Stimulated activated CD8-positive, alpha-beta memory T cell treated with anti-CD3 and anti-CD28 coated beads, Interleukin-4, amount 100 ng/mL, for 4 hours (primary cell): ENCODE data around the gene STRBP.

Experiments used
- DNase-seq, 2 donors: peaks; one replicate each; pipeline ENCODE4 v3.0.0-alpha.2; 2020; ENCODE audit warnings: low read depth in 2 of 2, low spot score in 1 of 2

STRBP gene

DNA sequence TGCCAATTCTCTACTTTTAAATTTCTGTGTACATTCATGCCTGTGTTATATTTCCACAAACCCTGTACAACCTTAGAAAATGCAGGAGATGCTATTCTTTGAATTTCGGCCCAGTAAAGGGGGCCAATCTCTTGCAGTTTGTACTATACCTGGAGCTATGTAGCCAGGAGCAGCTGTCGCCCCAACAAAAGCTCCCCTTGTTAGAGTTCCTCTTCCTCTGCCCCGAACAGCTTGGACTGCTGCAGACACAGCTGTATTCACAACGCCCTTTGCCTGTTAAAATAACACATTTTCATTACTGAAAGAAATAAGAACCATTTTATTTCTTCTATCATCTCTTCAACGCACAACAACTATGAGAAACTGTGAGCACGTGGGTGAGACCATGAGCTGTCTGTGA, 135.7 kb downstream of the STRBP start:
- DNase-seq = no peak

DNA sequence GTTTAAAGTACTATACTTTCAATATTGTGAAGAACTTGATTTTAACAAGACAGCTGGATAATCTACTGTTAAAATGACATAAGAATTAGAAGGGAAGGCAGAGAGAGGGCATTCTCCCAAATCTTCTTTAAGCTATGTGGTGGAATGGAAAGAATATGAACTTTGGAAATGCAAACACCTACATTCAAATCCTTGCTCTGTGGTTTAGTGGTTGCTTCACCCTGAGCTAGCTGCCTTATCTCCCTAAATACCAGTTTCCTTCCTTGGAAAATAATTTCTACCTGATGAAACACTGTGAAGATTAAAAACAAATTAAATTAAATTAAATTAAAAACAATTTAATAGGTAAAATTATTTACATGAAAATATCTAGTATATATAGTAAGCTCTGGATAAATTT, 136.4 kb downstream of the STRBP start:
- DNase-seq = no peak

DNA sequence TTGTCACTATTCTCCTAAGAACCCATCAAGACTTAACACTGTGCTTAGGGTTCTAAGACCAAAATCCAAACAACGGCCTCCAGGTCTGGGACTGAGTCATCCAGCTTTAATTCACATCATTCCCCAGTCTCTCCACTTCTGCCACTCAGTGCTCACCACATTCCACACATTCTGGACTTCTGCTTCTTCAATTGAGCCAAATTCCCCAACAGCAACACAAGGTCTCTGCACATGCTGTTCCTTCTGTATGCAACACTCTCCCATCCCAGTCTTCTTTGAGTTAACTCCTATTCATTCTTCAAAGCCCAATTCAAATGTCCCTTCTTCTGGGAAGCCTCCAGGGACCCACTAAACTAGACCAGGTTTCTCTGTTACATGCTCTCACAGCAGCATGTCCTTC, 137.1 kb downstream of the STRBP start:
- no peak for DNase-seq

DNA sequence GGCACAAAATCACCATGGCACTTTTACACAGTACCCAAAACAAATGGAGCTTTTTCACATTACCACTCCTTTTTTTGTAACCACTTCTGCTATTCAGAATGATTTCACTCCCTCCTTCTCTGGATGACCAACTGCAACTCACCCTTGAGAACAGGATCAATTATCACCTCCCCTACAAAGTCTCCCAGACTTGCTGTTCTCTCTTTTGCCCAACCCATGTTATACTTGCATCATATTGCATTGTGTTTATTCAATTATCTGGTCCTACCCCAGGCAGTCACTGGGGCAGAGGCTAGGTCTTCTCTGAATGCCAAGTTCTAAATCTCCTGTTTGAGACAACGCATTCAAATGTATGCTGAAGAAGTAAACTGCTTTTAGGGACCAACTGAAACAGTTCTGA, 139.0 kb downstream of the STRBP start:
- no peak for DNase-seq

DNA sequence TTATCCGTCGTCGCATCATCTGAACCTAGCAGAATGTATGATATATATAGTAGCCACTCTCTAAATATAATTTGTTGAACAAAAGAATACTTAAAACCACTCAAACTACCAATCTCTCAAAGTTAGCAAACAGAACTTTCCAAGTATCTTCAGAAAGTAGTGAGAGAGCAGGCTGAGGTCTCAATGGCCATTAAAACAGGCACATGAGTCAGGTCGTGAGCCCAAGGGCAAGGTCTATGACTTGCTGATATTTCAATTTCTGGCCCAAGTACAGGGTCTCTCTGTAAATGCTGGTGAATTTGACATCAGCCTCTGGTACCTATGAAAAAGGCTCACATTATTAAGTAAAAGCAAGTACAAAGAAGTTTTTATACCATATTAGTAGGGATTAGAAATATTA, 139.8 kb downstream of the STRBP start:
- no peak for DNase-seq

DNA sequence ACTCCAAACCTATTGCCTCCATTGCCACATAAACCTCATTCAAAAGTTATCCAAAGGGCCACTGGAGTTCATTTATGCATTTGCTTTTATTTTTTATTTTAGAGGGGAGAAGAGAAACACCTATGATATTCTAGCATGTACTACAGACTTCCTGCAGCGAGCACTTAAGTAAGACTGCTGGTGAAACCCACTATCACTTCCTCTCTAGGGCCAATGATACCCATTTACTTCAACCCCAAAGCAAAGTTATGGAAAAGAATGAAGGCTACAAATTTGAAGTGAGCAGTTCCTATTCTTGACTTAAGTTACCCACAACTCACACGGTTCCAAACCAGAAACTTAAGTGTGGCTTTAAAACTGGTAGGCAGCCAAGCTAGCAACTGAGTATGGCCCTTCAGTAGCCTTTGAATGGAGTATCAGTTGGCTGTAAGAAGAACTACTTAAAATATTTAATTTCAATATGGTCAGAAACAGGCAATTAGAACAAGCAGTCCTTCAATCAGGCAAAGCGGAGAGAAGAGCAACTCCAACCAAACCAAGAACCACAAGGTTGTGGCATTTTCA, 140.8 kb downstream of the STRBP start:
- DNase-seq = no peak

DNA sequence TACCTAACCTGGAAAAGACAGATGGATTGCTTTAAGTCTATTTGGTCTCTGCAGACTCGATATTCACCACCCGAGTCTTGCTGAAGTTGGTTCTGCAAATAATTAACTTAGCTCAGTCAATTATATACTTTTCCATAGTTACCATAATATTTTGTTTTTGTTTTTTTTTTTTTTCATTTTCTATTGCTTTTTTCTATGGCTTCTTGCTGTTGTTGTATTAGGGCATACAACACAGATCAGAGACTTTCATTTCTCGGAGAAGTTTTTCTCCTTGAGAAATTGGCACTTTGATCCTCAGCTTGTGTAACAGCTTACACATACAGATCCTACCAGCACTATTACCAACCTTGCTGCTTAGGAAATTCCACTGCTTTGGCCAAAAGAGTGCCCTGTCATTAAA, 146.9 kb downstream of the STRBP start:
- no peak for DNase-seq

DNA sequence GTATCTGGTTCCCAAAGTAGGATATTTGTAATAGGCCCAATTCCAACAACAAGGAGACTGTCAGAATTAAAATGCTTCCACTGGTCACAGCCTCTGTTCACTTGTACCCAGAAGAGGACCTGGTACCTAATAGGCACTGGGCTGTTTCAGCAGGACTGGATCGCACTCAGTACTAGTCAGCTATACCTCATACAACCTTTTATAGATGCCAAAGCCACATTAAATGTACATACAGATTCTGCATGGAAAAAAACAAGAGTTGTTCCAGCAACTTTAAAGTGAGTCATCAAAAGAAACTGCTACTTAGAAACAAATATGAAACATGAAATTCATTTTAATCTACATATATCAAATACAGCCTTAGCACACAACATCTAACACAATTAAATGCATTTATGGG, 147.4 kb downstream of the STRBP start:
- DNase-seq = no peak

DNA sequence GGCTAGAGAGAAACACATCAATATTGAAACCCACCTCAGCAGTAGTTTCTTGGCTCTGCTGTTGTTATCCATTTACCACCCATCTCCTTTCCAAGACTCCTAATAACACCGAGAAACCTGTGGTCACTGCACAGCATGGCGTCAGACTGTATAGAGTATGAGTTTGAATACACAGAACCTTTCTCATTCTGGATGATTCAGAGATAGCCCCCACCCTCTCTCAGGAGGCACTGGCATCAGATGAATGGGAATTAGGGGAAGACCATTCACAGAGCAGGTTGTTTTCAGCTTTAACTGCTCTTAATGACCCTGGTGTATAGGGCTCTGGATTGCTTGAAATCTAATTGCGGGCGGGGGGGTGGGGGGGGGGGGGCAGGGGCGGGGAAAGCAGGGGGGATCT, 148.3 kb downstream of the STRBP start:
- DNase-seq = no peak

DNA sequence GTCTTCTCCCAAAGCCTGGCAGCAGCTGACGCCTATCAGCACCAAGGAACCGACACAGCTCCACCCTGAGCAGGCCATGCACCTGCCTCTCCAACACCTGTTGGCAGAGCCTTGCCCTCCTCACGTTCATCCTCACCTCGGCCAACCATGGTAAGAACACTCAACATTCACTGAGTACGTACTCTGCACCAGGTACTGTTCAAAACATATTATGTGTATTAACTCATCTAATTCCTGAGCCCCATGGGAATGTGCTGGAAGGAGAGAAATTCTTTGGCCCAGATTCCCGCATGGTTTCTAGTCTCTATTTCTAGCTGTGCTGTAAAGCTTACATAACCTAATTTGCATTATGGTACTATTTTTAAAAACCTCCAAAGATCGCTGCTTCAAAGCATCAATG, 148.8 kb downstream of the STRBP start:
- DNase-seq = no peak

DNA sequence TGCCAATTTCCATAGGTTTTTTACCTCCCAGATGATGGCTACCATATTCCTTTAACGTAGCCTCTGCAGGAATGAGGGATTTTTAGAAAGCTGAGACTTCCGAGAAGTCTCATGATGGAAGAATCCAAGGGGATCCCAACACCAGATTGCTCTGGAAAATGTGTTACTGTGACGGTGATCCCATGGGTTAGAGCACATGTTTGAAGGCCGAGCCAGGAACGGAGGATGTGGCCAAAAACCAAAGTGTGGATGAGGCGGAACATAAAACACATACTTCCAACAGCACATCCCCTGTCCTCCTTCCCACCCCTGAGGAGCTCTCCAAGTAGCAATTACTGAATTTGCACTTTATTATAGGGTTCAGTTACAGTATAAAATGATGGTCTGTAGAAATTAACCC, 152.3 kb downstream of the STRBP start:
- DNase-seq = no peak

DNA sequence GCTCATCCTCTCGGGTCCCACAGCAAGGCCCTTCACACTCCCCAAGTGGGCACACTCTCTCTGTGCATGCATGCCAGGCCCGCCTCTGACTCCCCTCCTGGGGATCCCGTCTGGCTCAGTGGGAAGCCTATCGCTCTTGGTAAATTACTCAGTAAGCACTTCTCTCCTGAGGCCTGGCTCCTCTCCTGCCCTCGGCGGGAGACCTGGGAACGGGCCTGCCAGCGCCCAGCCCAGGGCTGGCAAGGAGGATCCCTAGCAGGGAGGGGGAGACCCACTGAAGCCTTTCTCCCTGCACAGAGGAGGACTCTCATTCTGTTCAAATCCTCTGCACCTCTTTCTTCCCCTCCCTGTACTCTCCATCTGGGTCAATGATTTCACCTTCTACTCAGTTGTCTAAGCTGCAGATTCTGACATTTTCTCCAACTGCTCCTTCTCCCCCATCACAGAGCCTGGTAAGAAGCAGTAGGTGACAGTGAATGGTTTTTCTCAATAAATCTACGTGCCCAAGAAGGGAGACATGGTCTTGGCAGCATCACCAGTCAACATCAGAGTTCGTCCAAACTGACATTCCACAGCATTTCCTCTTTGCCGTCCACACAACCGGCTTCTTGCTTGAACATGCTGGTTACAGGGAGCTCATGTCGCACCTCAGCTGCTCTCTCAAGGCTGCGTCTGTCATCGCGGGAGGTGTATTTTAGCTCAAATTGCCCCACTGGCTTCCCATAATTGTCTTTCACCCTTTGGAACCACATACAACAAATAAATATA, 153.1 kb downstream of the STRBP start:
- no peak for DNase-seq

DNA sequence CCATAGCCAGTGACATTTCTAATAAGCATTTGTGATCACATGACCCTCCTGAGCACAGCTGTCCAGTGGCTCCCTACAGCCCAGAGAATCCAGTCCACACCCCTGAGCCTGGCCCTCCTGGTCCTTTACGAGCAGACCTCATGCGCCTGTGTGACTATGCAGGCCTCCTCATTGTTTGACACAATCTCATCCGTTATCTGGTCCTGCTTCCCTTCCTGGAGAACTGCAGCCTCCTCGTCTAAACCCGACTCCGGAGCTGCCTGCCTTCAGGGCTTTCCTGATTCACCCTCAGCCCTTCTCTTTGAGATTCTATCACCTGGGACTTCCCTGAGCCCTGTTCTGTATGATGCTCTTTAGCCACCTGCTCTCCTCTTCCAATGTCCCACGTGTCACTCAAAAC, 155.2 kb downstream of the STRBP start:
- DNase-seq = no peak

DNA sequence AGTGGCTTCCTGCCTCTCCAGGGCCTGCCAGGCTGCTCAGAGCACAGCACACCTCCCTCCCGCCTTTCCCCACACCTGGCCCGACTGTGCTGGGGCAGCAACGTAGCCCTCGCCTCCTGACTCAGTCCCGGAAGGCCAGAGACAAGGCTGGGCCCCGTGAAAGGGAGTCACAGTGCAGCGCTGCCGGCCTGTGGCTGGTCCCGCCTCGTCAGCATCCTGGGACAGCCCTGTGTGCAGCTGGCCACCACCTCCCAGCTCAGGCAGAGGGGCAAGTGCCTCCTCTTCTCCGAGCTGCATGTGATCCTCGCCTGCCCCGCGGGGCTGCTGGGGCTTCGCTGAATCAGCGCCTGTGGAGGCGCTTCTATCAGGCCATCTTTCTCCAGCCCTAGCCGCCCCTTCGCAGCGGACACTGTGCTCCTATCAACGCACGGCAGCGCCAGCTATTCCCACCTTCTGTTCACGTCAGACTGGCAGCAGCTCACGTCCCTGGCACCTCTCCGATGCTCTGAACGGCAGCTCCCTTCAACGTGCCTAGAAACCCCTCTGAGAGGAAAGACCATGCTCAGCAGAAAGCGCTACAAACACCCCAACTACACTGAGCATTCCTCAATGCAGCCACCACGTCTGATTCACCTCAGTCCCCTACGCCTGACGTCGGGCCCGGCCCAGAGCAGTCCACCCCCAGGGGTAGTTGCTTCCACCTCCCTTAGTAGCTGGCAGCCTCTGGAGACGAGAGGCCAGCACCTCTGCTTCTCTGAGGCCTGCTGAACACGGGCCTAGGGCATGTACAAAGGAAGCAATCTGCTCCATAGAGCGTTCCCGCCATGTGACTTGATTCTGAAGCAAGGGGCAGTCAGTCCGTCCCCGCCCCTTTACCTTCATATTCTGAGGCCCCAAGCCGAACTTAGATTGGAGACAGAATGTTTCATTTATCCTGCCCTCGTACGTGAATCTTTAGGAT, 156.1 kb downstream of the STRBP start:
- no peak for DNase-seq

DNA sequence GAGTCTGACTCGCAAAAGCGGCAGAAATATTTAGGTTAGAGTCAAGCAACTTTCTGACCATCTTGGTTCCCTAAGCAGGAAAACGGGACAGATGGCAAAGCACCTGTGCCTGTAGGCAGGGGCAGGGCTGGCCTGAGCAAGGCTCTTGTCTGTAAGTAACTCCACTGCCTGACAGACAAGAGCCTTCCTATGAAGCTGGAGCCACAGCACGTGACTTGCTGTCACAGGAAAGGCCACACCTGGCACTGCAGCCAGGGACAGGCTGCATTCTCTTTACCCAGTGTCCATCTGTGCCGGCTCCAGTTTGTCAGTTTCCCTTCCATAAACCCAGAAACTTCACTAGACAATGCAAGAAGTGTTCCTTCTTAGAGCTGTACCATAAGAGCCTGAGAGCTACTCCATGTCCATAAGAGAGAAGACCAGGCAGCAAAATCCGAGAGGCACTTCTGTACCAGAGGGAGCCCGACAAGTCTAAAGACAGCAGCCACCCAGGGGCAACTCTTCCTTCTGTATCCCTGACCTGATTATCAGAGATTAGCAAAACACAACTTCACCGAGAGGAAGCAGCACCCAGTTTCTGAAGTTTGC, 156.9 kb downstream of the STRBP start:
- DNase-seq = no peak

DNA sequence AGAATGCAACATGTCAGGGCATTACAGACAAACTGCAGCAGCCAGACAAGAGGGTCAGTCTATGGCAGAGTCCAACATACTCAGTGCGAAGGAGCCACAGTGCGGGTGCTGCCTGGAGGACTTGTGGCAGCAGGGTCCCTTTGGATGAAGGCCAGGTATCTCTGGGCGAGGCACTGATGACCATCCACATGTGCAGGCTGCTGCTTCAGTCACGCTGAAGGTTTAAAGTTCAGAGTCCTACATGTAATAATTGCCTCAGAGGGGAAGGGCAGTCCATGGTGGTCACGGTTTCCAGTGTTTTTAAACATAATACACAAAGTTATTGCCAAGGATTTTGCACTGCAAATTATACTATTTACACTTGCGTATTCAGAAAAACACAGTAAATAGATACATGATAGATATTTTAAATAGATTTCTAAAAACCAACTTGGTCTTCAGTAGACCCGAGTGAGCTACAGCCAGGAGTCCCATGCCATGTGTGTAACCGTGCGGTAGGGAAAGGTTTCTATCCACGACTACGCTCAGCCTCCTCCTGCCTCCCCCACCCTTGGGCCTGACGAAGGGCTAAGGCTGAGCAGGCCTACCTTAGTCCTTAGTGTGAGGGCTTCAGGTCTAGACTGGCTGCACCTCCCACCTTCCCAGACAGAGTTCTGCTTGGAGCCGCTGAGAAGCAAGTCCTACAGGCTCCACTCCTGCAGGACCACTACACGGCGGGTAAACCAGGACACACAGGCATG, 158.7 kb downstream of the STRBP start:
- no peak for DNase-seq

DNA sequence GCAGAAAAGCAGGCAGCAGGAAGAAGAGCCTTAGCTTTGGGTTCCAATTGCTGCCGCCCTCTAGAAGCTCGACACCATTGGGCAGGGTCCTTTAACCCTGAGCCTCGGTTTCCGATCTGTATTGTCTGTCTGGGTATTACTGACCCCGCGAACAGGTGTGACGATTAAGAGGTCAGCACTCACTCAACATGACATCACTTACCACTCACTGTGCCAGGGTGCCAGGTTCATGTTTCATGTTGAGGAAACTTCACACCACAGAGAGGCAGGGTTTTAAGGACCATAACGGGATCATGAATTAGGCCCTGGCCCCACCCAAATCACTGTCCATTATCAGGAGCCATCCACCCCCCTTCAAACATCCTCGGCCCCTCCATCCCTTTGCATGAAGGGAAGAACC, 159.4 kb downstream of the STRBP start:
- no peak for DNase-seq

DNA sequence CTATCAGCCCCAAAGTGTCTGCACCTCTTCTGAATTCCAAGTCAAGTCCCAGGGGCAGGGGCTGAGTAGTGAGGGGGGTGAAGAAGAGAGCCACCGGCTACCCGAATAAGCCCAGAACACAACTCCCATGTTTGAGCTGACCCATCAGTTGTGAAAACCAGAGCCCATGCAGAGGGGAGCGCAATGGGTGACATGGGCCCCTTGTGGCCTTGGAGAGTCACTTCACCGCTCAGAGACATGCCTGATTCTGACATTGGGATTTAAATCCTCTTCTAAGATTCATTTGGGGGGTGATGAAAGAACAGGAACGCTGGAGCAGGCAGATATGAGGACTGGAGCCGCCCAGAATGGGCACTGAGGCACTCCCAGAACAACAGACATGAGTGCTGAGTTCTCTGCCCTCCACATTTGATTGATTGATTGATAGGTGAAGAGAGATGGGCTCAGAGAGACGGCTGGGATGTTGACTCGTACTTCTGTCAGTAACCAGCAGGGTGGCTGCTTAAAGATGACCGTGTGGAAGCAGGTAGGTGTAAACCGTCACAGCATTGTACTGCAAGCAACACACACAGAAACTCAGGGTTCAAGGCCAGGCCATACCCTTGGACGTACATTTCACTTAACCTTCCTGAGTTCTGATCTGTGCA, 160.6 kb downstream of the STRBP start:
- DNase-seq = no peak

DNA sequence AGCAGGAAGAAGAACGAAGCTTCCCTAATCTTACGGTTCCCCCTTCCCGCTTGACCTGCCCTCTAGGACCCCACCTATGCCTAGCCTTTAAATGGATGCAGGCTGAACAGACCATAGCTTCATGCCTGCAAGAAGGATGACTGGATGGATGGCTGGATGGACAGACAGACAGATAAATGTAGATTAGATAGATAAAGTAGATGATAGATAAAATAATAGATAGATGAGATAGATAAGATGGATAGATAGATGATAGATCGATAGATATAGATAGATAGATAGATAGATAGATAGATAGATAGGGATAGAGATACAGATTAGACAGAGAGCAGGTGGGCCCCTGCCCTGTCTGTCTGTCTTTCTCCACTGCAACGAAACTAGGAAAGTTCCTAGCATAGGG, 162.9 kb downstream of the STRBP start:
- DNase-seq = no peak

DNA sequence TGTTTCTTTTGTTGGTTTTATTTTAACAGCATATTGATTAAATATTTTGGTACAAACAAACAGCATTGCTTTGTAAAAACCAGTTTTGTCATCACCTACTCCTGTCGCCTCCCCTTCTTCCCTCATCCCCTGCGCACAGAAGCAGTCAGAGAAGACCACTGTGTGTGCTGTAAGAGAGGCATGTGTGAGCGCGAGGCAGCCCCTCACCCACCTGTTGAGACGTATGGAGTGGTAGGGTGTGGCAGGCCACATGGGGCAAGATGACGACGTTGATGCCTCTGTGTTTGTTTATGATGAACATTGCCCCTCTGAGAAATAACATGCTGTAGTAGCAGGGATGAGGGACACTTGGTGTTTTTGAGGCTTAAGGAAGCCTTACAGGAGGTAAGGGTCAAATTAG, 163.6 kb downstream of the STRBP start:
- no peak for DNase-seq
